Upper lobe of right lung (tissue), 1 donor: Measurements from ENCODE around the gene EVI5. TPM values are rescaled to one million over a fixed set of nuclear protein-coding genes. Genes with fewer than 3 reads are reported as not detected.

Experiments used
- ATAC-seq: fragments of 200-7000 bp; cut with Tn5 transposase; one replicate; pipeline ENCODE4 v1.9.1; 2020; ENCODE audit warnings: mild to moderate bottlenecking, moderate library complexity
- DNase-seq: peaks from one replicate; pipeline ENCODE4 v3.0.0-alpha.2; 2020
- H3K27ac ChIP-seq: fragments of 200-600 bp; one replicate; pipeline ENCODE4 v1.8.0; 2022
- H3K27me3 ChIP-seq: fragments of 200-600 bp; one replicate; pipeline ENCODE4 v1.8.0; 2022; ENCODE audit warnings: mild to moderate bottlenecking
- H3K36me3 ChIP-seq: fragments of 200-600 bp; one replicate; pipeline ENCODE4 v1.8.0; 2022
- H3K4me1 ChIP-seq: fragments of 200-600 bp; one replicate; pipeline ENCODE4 v1.8.0; 2022
- H3K4me3 ChIP-seq: fragments of 200-600 bp; one replicate; pipeline ENCODE4 v1.8.0; 2022; ENCODE audit warnings: mild to moderate bottlenecking
- H3K9me3 ChIP-seq: fragments of 200-600 bp; one replicate; pipeline ENCODE4 v1.8.0; 2022
- intact Hi-C: fragments of 100-400 bp; cut with DNase I; formaldehyde crosslinking; loops from one replicate; pipeline ENCODE4 v1.11.0; 2022
- total RNA-seq: library from RNA; stranded (reverse); fragmentation: NEBNext Ultra II Directional; extraction: Animal tissue kit (Norgen Biotek cat#: 25700); gene quantifications from one replicate; pipeline ENCODE4 v1.2.1, GENCODE V29; 2021
- TF ChIP-seq, protein P1 (sequence below): fragments of 200-600 bp; IDR thresholded peaks from one replicate; pipeline ENCODE4 v1.8.0; 2022; ENCODE audit warnings: antibody characterized with exemption
- donor health status: DM: no; HTN: yes; CAD: no; lungs with severe emphysema.

The EVI5 gene
- total RNA-seq, 1 donor from 2014 or later = 43.7 TPM

DNA sequence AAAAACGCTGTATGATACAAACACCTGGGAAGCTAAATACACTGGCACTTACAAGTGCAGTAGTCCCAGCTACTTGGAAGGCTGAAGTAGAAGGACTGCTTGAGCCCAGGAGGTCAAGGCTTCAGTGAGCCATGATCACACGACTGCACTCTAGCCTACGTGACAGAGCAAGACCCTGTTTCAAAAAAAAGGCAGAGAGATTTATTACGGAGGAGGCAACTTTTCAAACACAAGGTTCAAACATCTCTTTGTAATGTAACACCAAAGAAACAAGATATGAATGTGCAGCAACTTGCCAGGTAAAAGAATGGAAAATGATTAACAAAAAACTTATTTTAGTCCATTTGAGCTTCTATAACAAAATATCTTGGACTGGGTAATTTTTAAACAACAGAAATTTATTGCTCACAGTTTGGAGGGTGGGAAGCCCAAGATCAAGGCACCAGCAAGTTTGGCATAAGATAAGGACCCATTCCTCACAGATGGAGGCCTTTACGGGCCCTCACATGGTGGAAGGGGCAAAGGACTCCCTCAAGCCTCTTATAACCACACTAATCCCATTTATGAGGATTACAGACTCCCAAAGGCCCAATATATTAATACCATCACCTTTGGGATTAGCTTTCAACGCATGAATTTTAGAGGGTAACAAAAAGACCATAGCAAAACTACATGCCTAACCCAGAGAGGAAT lies 73.3 kb downstream of the EVI5 start:
- Histone ChIP-seq H3K4me3 (no peak overlapping the region), H3K9me3 (no peaks in the 10 kb centered on the region), H3K36me3 (no peaks in the 10 kb centered on the region), H3K4me1 (no peaks in the 10 kb centered on the region), H3K27ac (no peak overlapping the region), H3K27me3 (no peaks in the 10 kb centered on the region)
- DNase-seq = no peak
- intact Hi-C loops = no loop called here
- TF ChIP-seq, protein P1, sequence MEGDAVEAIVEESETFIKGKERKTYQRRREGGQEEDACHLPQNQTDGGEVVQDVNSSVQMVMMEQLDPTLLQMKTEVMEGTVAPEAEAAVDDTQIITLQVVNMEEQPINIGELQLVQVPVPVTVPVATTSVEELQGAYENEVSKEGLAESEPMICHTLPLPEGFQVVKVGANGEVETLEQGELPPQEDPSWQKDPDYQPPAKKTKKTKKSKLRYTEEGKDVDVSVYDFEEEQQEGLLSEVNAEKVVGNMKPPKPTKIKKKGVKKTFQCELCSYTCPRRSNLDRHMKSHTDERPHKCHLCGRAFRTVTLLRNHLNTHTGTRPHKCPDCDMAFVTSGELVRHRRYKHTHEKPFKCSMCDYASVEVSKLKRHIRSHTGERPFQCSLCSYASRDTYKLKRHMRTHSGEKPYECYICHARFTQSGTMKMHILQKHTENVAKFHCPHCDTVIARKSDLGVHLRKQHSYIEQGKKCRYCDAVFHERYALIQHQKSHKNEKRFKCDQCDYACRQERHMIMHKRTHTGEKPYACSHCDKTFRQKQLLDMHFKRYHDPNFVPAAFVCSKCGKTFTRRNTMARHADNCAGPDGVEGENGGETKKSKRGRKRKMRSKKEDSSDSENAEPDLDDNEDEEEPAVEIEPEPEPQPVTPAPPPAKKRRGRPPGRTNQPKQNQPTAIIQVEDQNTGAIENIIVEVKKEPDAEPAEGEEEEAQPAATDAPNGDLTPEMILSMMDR = no peak
- no peak for ATAC-seq

DNA sequence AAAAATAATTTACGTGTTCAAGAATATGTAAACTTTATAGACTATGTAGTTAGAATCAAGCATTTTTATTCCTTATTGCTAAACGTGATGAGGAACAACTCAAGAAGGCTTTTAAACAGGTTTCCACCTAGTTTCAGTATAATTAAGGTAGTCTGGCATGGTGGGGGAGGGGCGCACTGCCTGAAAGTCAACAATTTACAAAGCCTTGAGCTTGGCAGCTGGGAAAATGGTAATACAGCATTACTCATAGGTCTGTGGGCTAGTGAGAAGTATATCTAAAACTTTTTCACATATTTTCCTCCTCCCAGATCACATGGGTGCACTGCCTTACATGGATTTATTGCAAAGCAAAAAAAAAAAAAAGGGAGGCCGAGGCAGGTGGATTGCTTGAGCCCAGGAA lies 75.2 kb downstream of the EVI5 start:
- Histone ChIP-seq H3K9me3 (no peaks in the 10 kb centered on the region), H3K4me3 (no peak overlapping the region), H3K27ac (no peak overlapping the region), H3K27me3 (no peaks in the 10 kb centered on the region), H3K4me1 (no peaks in the 10 kb centered on the region), H3K36me3 (no peaks in the 10 kb centered on the region)
- DNase-seq (no peak), ATAC-seq (peak; percentile 36)
- TF ChIP-seq, protein P1 = no peak
- intact Hi-C loops = no loop called here

DNA sequence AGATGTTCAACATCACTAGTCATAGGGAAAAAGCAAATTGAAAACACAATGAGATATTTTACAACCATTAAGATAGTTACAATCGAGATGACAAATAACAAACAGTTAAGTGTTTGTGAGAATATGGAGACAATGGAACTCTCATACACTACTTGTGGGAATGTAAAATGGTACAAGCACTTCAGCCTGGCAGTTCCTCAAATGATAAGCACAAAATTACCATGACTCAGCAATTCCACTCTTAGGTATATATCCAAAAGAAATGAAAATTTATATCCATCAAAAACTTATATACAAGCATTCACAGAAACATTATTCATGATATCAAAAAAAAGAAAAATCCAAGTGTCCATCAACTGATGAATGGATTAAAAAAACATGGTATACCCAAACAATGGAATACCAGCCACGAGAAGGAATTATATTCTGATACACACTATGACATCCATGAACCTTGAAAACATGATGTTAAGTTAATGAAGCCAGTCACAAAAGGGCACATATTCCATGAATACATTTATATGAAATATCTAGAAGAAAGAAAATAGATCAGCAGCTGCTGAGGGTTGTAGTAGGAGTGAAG lies 76.4 kb downstream of the EVI5 start:
- Histone ChIP-seq H3K9me3 (no peaks in the 10 kb centered on the region), H3K27ac (no peak overlapping the region), H3K27me3 (no peaks in the 10 kb centered on the region), H3K4me1 (no peaks in the 10 kb centered on the region), H3K36me3 (no peaks in the 10 kb centered on the region), H3K4me3 (no peak overlapping the region)
- DNase-seq (no peak), ATAC-seq (no peak)
- intact Hi-C loops = no loop called here
- TF ChIP-seq, protein P1 = no peak

DNA sequence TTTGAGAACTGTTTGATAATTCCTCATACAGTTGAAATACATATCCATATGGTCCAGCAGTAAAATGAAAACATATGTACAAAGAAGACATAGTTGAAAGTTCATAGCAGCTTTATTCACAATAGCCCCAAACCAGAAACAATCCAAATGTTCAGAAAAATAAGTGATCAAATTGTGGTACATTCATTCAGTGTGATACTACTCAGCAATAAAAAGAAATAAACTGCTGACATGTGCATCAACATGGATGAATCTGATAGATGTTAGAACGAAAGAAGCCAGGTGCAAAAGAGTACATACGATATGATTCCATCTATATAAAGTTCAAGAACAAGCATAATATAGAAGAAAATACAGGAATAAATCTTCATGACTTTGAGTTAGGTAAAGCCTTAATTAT lies 77.2 kb downstream of the EVI5 start:
- no peaks in the 10 kb centered on the region for H3K9me3 ChIP-seq
- H3K27me3 ChIP-seq = no peaks in the 10 kb centered on the region
- TF ChIP-seq, protein P1 = no peak
- H3K27ac ChIP-seq = no peak overlapping the region
- DNase-seq (no peak), ATAC-seq (no peak)
- H3K36me3 ChIP-seq = no peaks in the 10 kb centered on the region
- H3K4me1 ChIP-seq = no peaks in the 10 kb centered on the region
- intact Hi-C loops = no loop called here
- no peak overlapping the region for H3K4me3 ChIP-seq

DNA sequence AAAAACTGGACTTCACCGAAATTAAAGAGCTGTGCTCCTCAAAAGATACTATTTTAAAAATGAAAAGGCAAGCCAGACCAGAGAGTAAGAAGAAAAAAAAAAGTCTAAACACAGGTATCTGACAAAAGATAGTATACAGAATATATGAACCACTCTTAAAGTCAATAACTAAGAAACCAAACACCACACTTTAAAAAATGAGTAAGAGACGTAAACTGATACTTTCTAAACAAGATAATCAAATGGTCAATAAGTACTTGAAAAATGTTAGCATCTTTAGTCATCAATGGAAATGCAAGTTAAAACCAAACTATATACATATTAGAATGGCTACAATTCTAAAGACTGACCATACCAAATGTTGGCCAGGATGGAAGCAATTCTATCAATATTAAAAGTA lies 77.6 kb downstream of the EVI5 start:
- ATAC-seq (no peak), DNase-seq (no peak)
- no peaks in the 10 kb centered on the region for H3K36me3 ChIP-seq
- TF ChIP-seq, protein P1 = no peak
- H3K27ac ChIP-seq = no peak overlapping the region
- no peaks in the 10 kb centered on the region for H3K9me3 ChIP-seq
- intact Hi-C loops = no loop called here
- no peaks in the 10 kb centered on the region for H3K27me3 ChIP-seq
- no peak overlapping the region for H3K4me3 ChIP-seq
- no peaks in the 10 kb centered on the region for H3K4me1 ChIP-seq
